Measurements from ENCODE around the gene OST4. TPM values are rescaled to one million over a fixed set of nuclear protein-coding genes. Genes with fewer than 3 reads are reported as not detected.

OST4 gene
- total RNA-seq, 4 donors from 2014 or later: 70.8 to 225 (median 199) TPM

- H3K36me3 ChIP-seq: peaks cover 48% of the 10 kb centered on the region
- H3K4me1 ChIP-seq: no peaks in the 10 kb centered on the region
- no peak overlapping the region for H3K27ac ChIP-seq
- no peaks in the 10 kb centered on the region for H3K9me3 ChIP-seq
- no peak overlapping the region for H3K4me3 ChIP-seq
- no peaks in the 10 kb centered on the region for H3K27me3 ChIP-seq
- 72% methylated on average over 5 of the region's 5 CpGs for WGBS
- DNase-seq (ENCODE audit: low spot score in 2 of 2): no peak
- TF ChIP-seq POLR2AphosphoS5 (IDR thresholded peaks at IDR 0.05) (no peak), EP300 (IDR thresholded peaks at IDR 0.05) (no peak), CTCF (IDR thresholded peaks at IDR 0.05) (no peak), POLR2A (IDR thresholded peaks at IDR 0.05) (no peak)
These were observed 29.7 kb downstream of the OST4 start for GRCh38 chr2:27041752-27042151.

GRCh38 chr2:27040282-27040681 lies 31.2 kb downstream of the OST4 start:
- Histone ChIP-seq H3K27ac (no peak overlapping the region), H3K36me3 (peaks cover 62% of the 10 kb centered on the region), H3K27me3 (no peaks in the 10 kb centered on the region), H3K4me3 (no peak overlapping the region), H3K9me3 (no peaks in the 10 kb centered on the region), H3K4me1 (no peaks in the 10 kb centered on the region)
- 91% methylated on average over 6 of the region's 8 CpGs for WGBS
- TF ChIP-seq POLR2AphosphoS5 (IDR thresholded peaks at IDR 0.05): no peak
- no peak for TF ChIP-seq EP300 (IDR thresholded peaks at IDR 0.05)
- no peak for TF ChIP-seq POLR2A (IDR thresholded peaks at IDR 0.05)
- no peak for TF ChIP-seq CTCF (IDR thresholded peaks at IDR 0.05)
- DNase-seq (ENCODE audit: low spot score in 2 of 2): no peak

- H3K27me3 ChIP-seq: no peaks in the 10 kb centered on the region
These were observed 31.6 kb downstream of the OST4 start for GRCh38 chr2:27039871-27040270.

GRCh38 chr2:27039426-27039825 lies 32.0 kb downstream of the OST4 start:
- H3K27me3 ChIP-seq: no peaks in the 10 kb centered on the region
- peaks cover 8% of the 10 kb centered on the region for H3K4me1 ChIP-seq
- no peak overlapping the region for H3K27ac ChIP-seq
- no peak overlapping the region for H3K4me3 ChIP-seq
- no peaks in the 10 kb centered on the region for H3K9me3 ChIP-seq
- DNase-seq (ENCODE audit: low spot score in 2 of 2): no peak
- H3K36me3 ChIP-seq: peaks cover 67% of the 10 kb centered on the region
- TF ChIP-seq POLR2AphosphoS5 (IDR thresholded peaks at IDR 0.05) (no peak), POLR2A (IDR thresholded peaks at IDR 0.05) (no peak), CTCF (IDR thresholded peaks at IDR 0.05) (no peak), EP300 (IDR thresholded peaks at IDR 0.05) (no peak)
- whole genome bisulfite sequencing: 100% methylated on average over 3 of the region's 6 CpGs

More at GRCh38 chr2:27039871-27040270, 31.6 kb downstream of the OST4 start:
- H3K27ac ChIP-seq: no peak overlapping the region
- 100% methylated on average over 6 of the region's 7 CpGs for WGBS
- peaks cover 67% of the 10 kb centered on the region for H3K36me3 ChIP-seq
- no peaks in the 10 kb centered on the region for H3K9me3 ChIP-seq
- no peak for TF ChIP-seq POLR2A (IDR thresholded peaks at IDR 0.05)
- TF ChIP-seq EP300 (IDR thresholded peaks at IDR 0.05): no peak
- TF ChIP-seq POLR2AphosphoS5 (IDR thresholded peaks at IDR 0.05): no peak
- TF ChIP-seq CTCF (IDR thresholded peaks at IDR 0.05): no peak
- no peak for DNase-seq (ENCODE audit: low spot score in 2 of 2)
- H3K4me1 ChIP-seq: peaks cover 4% of the 10 kb centered on the region
- no peak overlapping the region for H3K4me3 ChIP-seq

GRCh38 chr2:27038631-27039339 lies 32.7 kb downstream of the OST4 start:
- TF ChIP-seq EP300 (IDR thresholded peaks at IDR 0.05) (no peak), CTCF (IDR thresholded peaks at IDR 0.05) (no peak), POLR2A (IDR thresholded peaks at IDR 0.05) (no peak), POLR2AphosphoS5 (IDR thresholded peaks at IDR 0.05) (no peak)
- Histone ChIP-seq H3K27me3 (no peaks in the 10 kb centered on the region), H3K27ac (no peak overlapping the region), H3K4me1 (peaks cover 14% of the 10 kb centered on the region), H3K9me3 (no peaks in the 10 kb centered on the region), H3K4me3 (no peak overlapping the region), H3K36me3 (peaks cover 67% of the 10 kb centered on the region)
- WGBS: 78% methylated on average over 16 of the region's 17 CpGs
- no peak for DNase-seq (ENCODE audit: low spot score in 2 of 2)

Data from suprapubic skin (tissue), 4 donors.